Measurements from ENCODE around the gene ABTB2.

The ABTB2 gene

DNA sequence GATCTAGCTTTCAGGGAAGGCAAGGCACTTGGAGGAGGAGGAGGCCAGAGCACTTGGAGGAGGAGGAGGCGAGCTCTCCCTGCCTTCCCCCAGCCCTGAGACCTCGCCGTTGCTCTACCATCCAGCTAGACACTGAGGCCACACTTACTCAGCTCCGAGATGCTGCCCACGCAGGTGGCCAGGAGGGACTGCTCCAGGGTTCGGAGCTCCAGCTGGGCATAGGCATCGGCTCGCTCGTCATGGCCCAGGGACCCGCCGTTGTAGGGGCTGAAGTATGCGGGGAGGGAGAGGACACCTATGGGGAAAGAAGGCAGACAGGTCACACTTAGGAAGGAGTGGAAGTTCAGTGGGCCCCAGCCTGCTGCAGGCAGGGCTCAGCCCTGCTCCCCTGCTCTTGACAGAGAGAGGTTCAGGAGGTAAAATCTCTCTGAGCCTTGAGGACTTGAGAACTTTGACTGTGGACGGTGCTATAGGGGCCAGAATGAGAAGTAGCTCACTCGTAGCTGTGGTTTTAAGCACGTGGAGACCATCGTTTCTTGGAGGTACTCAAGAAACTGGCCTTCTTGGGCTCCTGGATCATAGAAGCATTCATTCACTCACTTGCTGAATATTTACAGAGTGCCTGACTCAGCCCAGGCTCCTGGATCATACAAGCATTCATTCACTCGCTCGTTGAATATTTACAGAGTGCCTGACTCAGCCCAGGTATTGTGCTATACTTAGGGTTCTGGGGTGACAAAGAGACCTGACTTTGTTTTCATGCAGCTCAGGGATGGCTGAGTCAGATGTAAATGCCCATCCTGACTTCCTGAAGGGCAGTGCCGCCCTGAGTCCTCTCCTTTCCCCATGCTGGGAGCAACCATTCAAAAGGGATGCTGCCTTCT lies 153.2 kb downstream of the ABTB2 start:
- peak; percentile 23 for DNase-seq

DNA sequence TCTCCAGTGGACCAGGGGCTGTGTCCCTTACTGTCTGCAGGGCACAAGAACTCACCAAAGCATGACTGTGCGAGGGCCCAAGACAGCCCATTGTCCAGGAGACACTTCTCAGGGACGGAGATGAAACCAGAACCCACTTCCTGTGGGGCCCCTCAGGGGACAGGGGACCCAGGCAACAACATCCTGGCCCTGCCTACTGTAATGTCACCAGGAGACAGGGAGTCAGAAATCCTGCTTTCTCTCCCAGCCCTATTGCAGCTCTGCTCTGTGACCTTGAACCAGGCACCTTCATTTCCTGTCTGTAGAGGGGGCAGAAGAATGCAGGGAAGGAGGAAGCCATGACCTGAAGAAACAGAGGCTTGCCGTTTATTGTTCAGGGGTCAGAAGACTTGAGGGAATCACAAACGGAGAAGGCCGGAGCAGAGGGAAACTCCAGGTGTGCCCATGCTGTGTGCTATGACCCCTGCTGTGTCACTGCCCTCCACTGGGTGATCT lies 154.4 kb downstream of the ABTB2 start:
- DNase-seq, result no peak

- no peak for DNase-seq
Observed at GRCh38 chr11:34201129-34201528, 156.7 kb downstream of the ABTB2 start.

GRCh38 chr11:34199525-34199924 lies 158.3 kb downstream of the ABTB2 start:
- no peak for DNase-seq

- DNase-seq, result no peak
Observed at GRCh38 chr11:34198523-34198922, 159.3 kb downstream of the ABTB2 start.

GRCh38 chr11:34197256-34197655 lies 160.6 kb downstream of the ABTB2 start:
- no peak for DNase-seq

- DNase-seq, result no peak
Observed at GRCh38 chr11:34194576-34195335, 163.1 kb downstream of the ABTB2 start.

GRCh38 chr11:34192481-34193401 lies 165.1 kb downstream of the ABTB2 start:
- DNase-seq, result peak; percentile 88

GRCh38 chr11:34191578-34191977 lies 166.2 kb downstream of the ABTB2 start:
- no peak for DNase-seq

- DNase-seq, result no peak
Observed at GRCh38 chr11:34190192-34191139, 167.3 kb downstream of the ABTB2 start.

GRCh38 chr11:34189191-34189590 lies 168.6 kb downstream of the ABTB2 start:
- no peak for DNase-seq

DNA sequence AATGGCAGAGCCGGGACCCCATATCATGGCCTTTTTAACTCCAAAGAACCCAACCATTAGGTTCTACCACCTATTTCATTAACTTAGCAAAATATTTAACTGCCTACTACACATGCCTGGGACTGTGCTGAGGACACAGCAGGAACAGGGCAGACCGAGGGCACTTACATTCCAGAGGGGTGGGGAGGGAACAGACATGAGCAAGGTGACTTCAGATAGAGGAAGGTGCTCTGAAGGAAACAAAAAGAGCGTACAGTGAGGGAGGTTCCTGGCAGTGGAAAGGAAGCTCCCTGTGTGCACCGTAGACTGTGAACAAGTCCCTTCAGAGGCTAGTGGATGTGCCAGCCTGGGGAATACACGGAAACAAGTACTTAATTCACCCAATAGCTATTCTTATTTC lies 169.6 kb downstream of the ABTB2 start:
- no peak for DNase-seq

DNA sequence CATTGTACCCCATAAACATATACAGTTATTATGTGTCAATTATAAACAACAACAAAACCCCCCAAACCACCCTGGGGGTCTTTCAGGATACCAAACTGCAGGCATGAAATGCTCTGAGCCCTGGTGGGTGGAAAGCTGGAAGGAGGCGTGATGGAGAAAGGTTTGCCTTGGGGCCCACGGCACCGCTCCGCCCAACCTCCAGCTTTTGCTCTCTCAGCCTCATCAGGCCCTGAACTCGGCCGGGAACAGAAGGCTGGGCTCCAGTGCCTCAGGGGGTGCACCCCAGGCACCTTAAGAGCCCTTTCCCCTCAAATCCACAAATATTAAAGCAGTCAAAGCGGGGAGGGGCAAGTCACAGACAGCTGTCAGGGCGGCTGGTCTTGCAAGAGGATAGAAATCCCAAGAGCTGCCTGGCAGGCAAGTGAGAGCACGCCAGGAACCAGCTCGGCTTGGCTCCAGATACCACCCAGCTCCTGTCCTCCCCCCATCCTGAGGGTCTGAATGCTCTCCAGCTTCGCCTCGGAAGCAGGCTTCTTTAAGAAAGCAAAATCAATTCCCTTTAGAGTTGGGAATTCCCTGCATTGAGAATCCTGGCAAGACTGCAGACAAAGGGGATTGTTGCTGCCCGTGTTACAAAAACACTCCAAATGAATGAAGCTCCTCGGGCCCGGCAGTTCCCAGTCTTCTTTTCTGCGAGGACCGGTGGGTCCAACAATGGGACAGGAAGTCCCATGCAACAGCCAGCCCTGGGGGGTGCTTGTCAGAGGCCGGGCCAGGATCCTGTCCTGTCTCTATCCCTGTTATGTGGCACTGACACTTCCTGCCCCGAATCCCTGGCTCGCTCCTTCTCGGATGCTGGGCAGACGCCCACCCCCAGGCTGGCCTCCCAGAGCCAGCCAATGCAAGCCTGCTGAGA lies 171.6 kb downstream of the ABTB2 start:
- DNase-seq, result no peak

DNA sequence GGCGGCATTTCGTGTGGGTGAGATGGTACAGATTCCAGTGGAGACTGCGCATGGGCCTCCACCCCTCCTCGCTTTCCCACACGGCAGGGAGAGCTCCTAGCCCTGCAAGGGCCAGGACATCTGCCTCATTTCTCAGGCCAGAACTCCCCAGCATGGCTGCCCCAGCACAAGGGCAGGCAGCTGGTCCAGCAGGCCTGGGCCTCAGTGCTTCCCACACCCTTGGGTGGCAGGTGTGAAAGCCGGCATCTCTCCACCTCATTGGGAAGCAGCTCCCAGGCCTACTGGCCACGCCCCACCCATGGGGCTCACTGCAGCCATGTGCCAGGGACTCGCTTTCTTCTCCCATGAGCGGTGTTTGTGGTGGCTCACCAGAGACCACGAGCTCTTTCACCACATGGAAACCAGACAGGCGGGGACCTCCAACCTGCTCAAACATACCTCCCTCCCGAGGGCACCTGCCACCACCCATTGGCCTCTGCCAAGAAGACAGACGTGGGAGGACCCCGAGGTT lies 173.2 kb downstream of the ABTB2 start:
- no peak for DNase-seq

DNA sequence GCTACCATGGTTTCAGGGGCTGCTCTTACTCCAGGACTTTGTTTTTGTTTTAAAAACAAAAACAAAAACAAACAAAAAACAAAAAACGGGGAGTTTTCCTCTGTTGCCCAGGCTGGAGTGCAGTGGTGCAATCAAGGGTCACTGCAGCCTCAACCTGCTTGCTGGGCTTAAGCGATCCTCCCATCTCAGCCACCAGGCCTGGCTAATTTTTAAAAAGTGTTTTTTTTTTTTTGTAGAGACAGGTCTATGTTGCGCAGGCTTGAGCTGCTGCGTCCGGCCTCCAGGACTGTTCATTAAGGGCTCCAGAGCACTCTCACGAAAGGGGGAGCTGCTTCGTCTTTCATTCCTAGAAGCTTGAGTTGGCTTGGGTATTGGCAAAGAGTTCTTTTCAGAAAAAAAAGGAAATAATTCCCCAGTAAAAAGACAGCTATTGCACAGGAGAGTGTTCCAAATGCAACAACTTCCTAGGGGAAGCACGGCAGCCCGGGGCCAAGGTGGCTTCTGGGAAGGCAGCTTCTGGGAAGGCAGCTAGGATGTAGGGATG lies 173.9 kb downstream of the ABTB2 start:
- DNase-seq, result no peak

DNA sequence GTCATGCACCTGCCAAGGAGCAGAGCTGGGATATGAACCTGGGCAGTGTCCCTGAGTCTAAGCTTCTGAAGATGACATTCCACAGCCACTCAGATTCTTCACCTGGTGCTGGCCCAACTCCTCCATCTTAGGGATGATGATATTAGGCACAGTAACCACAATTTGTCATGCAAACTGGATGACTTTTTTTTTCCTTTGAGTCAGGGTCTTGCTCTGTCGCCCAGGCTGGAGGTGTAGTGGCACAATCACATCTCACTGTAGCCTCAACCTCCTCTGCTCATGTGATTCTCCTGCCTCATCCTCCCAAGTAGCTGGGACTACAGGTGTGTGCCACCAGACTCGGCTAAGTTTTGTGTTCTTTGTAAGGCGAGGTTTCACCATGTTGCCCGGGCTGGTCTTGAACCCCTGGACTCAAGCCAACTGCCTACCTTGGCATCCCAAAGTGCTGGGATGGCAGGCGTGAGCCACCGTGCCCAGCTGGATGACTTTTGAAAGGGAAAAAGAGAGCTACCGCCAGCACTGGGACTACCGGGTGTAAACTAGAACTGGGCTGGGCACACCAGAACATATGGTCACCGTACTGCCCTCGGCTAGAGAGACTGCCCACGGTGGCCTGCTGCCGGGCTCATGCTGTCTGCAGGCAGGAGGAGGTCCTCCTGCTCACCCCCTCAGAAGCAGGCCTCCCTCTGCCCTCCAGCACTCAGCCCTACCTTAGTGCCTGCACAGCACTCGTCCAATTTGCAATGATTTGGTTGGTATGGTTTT lies 174.7 kb downstream of the ABTB2 start:
- DNase-seq, result no peak

- no peak for DNase-seq
Observed at GRCh38 chr11:34182425-34182824, 175.4 kb downstream of the ABTB2 start.

- no peak for DNase-seq
Observed at GRCh38 chr11:34181856-34182405, 175.9 kb downstream of the ABTB2 start.

DNA sequence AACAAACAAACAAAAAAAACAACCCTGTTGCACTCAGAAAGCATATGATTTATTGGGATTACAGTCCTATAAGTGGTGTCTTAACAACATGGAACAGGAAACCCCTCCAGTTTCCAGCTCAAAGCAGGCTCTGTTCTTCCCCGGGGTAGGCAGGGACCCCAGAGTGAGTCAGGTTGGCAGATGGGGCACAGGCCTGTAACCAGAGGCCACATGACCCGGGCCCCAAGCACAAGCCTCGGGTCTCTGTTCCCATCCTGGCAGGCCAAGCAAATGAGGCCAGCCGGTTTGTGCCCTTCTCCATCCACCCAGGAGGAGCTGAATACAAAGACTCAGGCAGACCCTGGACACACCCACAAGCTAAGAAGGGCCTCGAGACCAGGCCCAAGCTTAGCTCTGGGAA lies 176.6 kb downstream of the ABTB2 start:
- no peak for DNase-seq
